ENCODE measurements around the gene C13orf46. TPM values are rescaled to one million over a fixed set of nuclear protein-coding genes. Genes with fewer than 3 reads are reported as not detected.

C13orf46 gene
- total RNA-seq (1 to 10 TPM in 5 of 7 donors, under 1 TPM in 2; 0.83 to 4.2 (median 2.6) TPM), polyA plus RNA-seq (under 1 TPM; 0.09 to 0.70 (median 0.13) TPM)
- long read RNA-seq, donor 1: 0 reads
- long read RNA-seq, donor 2: 0 reads

DNA sequence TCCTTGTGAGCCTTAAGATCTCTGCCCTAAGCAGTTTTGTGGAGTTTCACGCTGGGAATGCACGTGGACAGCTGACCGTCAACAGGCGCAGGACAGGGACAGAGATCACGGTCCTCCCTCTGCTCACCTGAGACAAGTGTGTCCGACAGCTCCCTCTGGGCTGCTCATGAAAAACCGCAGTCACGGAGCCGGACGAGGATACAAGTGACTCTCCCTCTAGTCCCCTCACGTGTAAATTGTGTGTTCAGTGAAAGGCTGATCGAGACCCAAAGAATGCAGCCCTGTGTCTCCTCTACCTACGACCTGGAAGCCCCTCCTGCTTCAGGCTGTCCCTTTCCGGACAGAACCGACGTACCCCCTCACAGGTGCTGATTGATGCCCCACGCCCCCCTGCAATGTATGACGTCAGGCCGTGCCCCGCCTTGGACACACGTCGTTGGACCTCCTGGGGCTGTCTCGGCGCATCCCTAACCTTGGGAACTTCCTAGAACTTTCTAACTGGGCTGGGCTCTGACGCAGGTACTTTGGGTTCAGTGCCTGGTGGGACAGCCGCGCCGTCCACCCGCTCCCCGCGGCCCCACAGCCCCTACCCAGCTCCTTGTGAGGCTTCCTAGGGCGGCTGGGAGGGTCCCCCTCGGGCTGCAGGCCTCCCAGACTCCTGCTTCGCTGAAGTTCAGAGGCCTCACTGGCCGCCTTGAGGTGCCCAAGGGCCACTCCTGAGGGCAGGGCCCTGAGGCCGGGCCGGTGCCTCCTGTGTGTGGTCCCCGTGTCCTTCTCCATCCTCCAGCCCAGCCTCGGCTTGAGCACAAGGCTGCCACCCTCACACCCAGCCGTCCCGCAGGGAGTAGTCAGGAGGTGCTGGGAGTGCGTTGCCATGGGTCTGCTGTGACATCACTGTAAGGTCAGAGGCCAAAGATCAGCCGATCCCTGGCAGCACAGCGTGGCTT, at the start of gene C13orf46:
TSS of gene C13orf46 (minus strand) at position 859 of the 947 bp plus-strand sequence. CDS start at position 780, 79 bp downstream.
- Histone ChIP-seq H3K36me3 (peaks cover 0 to 76% (median 36%) of the 10 kb centered on the region in 6 donors), H3K4me1 (peaks cover 0 to 8% (median 0%) of the 10 kb centered on the region in 6 donors), H3K9me3 (no peaks in the 10 kb centered on the region), H3K4me3 (no peak within 1 kb of the TSS), H3K27me3 (replicated peaks in 1 of 7) (no peaks in the 10 kb centered on the region), H3K27ac (no peak within 1 kb of the TSS)
- WGBS, 5 donors: 91 to 95% (median 92%) methylated on average over 33 to 44 of the region's 44 CpGs
- peak; percentile 73 for DNase-seq
- TF ChIP-seq POLR2A (IDR thresholded peaks at IDR 0.05) (no peak), POLR2AphosphoS5 (IDR thresholded peaks at IDR 0.05) (peak in 1 of 3 donors; percentile 54)
- intact Hi-C loops (cut with DNase I; ENCODE audit: low total_unique reads): no loop called here

DNA sequence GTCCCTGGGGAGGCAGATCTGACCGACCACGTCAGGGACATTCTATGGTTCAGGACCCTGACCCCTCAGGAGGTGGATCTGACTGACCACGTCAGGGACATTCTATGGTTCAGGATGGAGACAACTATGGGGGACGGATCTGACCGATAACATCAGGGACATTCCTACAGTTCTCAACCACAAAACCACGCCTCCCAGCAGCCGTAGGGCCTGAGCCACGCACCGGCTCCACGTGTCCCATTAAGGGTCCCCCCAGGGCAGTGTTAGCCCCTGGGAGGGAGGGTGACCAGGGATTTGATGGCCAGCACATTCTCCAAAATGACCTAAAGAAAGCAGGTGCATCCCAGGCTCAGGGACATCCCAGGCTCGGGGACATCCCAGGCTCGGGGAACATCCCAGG, 49.0 kb upstream of the C13orf46 start:
- intact Hi-C loops (cut with DNase I; ENCODE audit: low total_unique reads): no loop called here
- Histone ChIP-seq H3K4me3 (no peak overlapping the region), H3K27me3 (replicated peaks in 1 of 7) (no peaks in the 10 kb centered on the region), H3K9me3 (no peaks in the 10 kb centered on the region), H3K36me3 (peaks cover 5 to 97% (median 56%) of the 10 kb centered on the region in 6 donors), H3K27ac (no peak overlapping the region), H3K4me1 (peaks cover 22 to 57% (median 37%) of the 10 kb centered on the region in 6 donors)
- TF ChIP-seq, protein P1, sequence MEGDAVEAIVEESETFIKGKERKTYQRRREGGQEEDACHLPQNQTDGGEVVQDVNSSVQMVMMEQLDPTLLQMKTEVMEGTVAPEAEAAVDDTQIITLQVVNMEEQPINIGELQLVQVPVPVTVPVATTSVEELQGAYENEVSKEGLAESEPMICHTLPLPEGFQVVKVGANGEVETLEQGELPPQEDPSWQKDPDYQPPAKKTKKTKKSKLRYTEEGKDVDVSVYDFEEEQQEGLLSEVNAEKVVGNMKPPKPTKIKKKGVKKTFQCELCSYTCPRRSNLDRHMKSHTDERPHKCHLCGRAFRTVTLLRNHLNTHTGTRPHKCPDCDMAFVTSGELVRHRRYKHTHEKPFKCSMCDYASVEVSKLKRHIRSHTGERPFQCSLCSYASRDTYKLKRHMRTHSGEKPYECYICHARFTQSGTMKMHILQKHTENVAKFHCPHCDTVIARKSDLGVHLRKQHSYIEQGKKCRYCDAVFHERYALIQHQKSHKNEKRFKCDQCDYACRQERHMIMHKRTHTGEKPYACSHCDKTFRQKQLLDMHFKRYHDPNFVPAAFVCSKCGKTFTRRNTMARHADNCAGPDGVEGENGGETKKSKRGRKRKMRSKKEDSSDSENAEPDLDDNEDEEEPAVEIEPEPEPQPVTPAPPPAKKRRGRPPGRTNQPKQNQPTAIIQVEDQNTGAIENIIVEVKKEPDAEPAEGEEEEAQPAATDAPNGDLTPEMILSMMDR (IDR thresholded peaks at IDR 0.05 in 8 of 11, conservative IDR thresholded peaks at IDR 0.05 in 3 of 11): no peak
- peak in 1 of 3 donors; percentile 11 for TF ChIP-seq POLR2AphosphoS5 (IDR thresholded peaks at IDR 0.05)
- TF ChIP-seq POLR2A (IDR thresholded peaks at IDR 0.05): no peak
- WGBS, 5 donors: 69 to 86% (median 81%) methylated on average over 11 to 12 of the region's 12 CpGs
- no peak for DNase-seq

- no peak for DNase-seq
- TF ChIP-seq POLR2AphosphoS5 (IDR thresholded peaks at IDR 0.05) (no peak), POLR2A (IDR thresholded peaks at IDR 0.05) (no peak)
- TF ChIP-seq, protein P1 (IDR thresholded peaks at IDR 0.05 in 8 of 11, conservative IDR thresholded peaks at IDR 0.05 in 3 of 11): no peak
- intact Hi-C loops (cut with DNase I; ENCODE audit: low total_unique reads): no loop called here
- no peak overlapping the region for H3K4me3 ChIP-seq
- peaks cover 19 to 51% (median 31%) of the 10 kb centered on the region in 6 donors for H3K4me1 ChIP-seq
- WGBS, 5 donors: 74 to 93% (median 75%) methylated on average over 5 to 9 of the region's 9 CpGs
- no peaks in the 10 kb centered on the region for H3K27me3 ChIP-seq (replicated peaks in 1 of 7)
- peaks cover 5 to 97% (median 62%) of the 10 kb centered on the region in 6 donors for H3K36me3 ChIP-seq
- peak overlapping the region in 2 of 8 donors; percentile 37 to 50 for H3K27ac ChIP-seq
- no peaks in the 10 kb centered on the region for H3K9me3 ChIP-seq
Measured at GRCh38 chr13:114022309-114022669, 48.4 kb upstream of the C13orf46 start.

DNA sequence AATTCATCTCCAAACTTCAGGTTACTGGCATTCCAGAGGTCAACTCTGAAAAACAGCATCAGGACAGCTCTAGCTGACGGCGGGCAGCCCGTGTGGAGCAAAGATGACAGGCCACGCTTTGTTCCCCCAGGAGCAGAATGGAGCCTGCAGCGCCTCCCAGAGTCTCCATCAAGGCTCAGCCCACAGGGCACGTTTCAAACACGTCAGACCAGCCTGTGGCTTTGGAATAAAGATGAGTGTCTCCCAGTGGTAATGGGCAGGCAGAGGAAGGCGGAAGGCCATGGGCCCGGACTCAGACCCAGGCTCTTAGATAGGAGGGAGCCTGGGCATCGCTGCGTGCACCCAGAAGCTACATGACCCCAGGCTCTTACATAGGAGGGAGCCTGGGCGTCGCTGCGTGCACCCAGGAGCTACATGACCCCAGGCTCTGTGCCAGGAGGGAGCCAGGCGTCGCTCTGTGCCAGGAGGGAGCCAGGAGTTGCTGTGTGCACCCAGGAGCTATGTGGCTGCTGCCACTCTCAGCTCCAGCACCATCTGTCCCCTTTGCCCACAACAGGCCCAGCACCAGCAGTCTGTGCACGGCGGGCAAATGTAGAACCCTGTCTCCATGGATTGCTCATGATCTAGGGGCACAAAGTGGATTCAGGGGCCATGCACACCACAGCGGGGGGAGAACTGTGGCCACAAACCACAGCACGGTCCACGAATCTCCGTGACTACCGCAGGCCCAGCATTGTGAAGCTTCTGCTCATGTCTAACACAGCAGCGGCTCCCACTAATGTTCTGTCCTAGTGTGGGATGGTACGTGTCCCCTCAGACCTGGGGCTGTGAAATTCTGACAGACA, 47.8 kb upstream of the C13orf46 start:
- Histone ChIP-seq H3K36me3 (peaks cover 5 to 97% (median 61%) of the 10 kb centered on the region in 6 donors), H3K9me3 (no peaks in the 10 kb centered on the region), H3K27me3 (replicated peaks in 1 of 7) (no peaks in the 10 kb centered on the region), H3K27ac (peak overlapping the region in 2 of 8 donors; percentile 37 to 50), H3K4me1 (peaks cover 15 to 45% (median 25%) of the 10 kb centered on the region in 6 donors), H3K4me3 (no peak overlapping the region)
- intact Hi-C loops (cut with DNase I; ENCODE audit: low total_unique reads): no loop called here
- WGBS, 5 donors: 86 to 91% (median 90%) methylated on average over 23 to 25 of the region's 25 CpGs
- DNase-seq: no peak
- TF ChIP-seq POLR2A (IDR thresholded peaks at IDR 0.05) (no peak), POLR2AphosphoS5 (IDR thresholded peaks at IDR 0.05) (no peak)
- TF ChIP-seq, protein P1 (IDR thresholded peaks at IDR 0.05 in 8 of 11, conservative IDR thresholded peaks at IDR 0.05 in 3 of 11): no peak
